A673 (cell line): Measurements from ENCODE around the gene CYB5A.

Experiments used
- CTCF ChIP-seq: fragments of 300-800, 200-600 bp; sonication (generic); conservative IDR thresholded peaks from 2 replicates; pipeline ENCODE4 v1.5.1; 2017; ENCODE audit warnings: low read depth, mild to moderate bottlenecking, antibody characterized with exemption, low read length, moderate library complexity, mixed read lengths
- EZH2 ChIP-seq: fragments of 200-600 bp; sonication (generic); IDR thresholded peaks from 2 replicates; pipeline ENCODE4 v1.6.1; 2017; ENCODE audit warnings: borderline replicate concordance, low read depth, mild to moderate bottlenecking, mixed read lengths, antibody characterized with exemption, low read length; ENCODE audit not compliant: poor library complexity, severe bottlenecking

GRCh38 chr18:74248189-74248588 lies 43.6 kb downstream of the CYB5A start:
- TF ChIP-seq CTCF: no peak
- TF ChIP-seq EZH2: no peak
